HepG2 (cell line): ENCODE measurements around the gene SRPRB. TPM values are rescaled to one million over a fixed set of nuclear protein-coding genes. Genes with fewer than 3 reads are reported as not detected.

ENCODE experiments used
- ASH2L ChIP-seq: fragments of 300-600, 200-600 bp; sonication (generic); IDR thresholded peaks from 2 replicates; pipeline ENCODE4 v1.7.0; 2017; ENCODE audit warnings: low read depth, mild to moderate bottlenecking, moderate library complexity, mixed read lengths, low read length; ENCODE audit not compliant: insufficient read length
- GATA4 ChIP-seq: sonication (generic); IDR thresholded peaks from 2 replicates; pipeline ENCODE4 v1.6.1; 2016; ENCODE audit warnings: antibody characterized with exemption, low read depth, borderline replicate concordance
- RAD21 ChIP-seq: fragments of 450-650 bp; formaldehyde crosslinking; IDR thresholded peaks from 2 replicates; pipeline ENCODE4 v1.5.0; 2020; ENCODE audit warnings: mild to moderate bottlenecking
- RAD51 ChIP-seq: fragments of 450-650 bp; IDR thresholded peaks from 2 replicates; pipeline ENCODE4 v1.6.1; 2016; ENCODE audit warnings: borderline replicate concordance
- ZNF331 ChIP-seq: sonication (generic); formaldehyde crosslinking; IDR thresholded peaks from 2 replicates; pipeline ENCODE4 v1.4.0; 2020; ENCODE audit warnings: missing genetic modification reagents
- ZNF407 ChIP-seq: sonication (generic); formaldehyde crosslinking; IDR thresholded peaks from one replicate; pipeline ENCODE4 v1.5.1; 2020; ENCODE audit warnings: mild to moderate bottlenecking, missing genetic modification reagents; ENCODE audit errors: not compliant biosample characterization
- ZSCAN31 ChIP-seq: sonication (generic); formaldehyde crosslinking; IDR thresholded peaks from 2 replicates; pipeline ENCODE4 v1.5.0; 2020; ENCODE audit warnings: low read depth, mild to moderate bottlenecking, missing genetic modification reagents
- polyA plus RNA-seq, 8 experiments: library from polyadenylated mRNA; depleted of rRNA in 3 of 8; stranded (reverse) in 7 of 8; unstranded in 1 of 8; fragments of >200 nt; fragmentation: Illumina TruSeq in 4 of 8; extraction: Trizol in 4 of 8; gene quantifications; 2 replicates each; pipeline versions ENCODE4 v1.2.1 to v1.2.3, GENCODE V29; 2011 to 2016; ENCODE audit warnings: low read depth in 4 of 8, missing spikeins in 1 of 8, mixed read lengths in 1 of 8; ENCODE audit not compliant: insufficient read depth in 1 of 8
- total RNA-seq, 5 experiments: library from RNA; depleted of rRNA; stranded (reverse); fragments of >200 nt; fragmentation: Illumina TruSeq; extraction: Trizol; gene quantifications; 2 replicates each; pipeline ENCODE4 v1.2.3, GENCODE V29; 2016; ENCODE audit warnings: low read depth in 1 of 5
- TF ChIP-seq, protein P1 (sequence below): sonication (generic); formaldehyde crosslinking; IDR thresholded peaks from 2 replicates; pipeline ENCODE4 v1.4.0; 2020; ENCODE audit warnings: missing genetic modification reagents, borderline replicate concordance
- TF ChIP-seq, protein P2 (sequence below): sonication (generic); formaldehyde crosslinking; IDR thresholded peaks from 2 replicates; pipeline ENCODE4 v1.4.0; 2020; ENCODE audit warnings: missing genetic modification reagents

SRPRB gene
- total and polyA plus RNA-seq, 2 of the 13 experiments (the other 11 are each of a cell fraction or from before 2014, with no cell fraction given), result 41.0 to 111 TPM

GRCh38 chr3:133805702-133806475, at the start of gene SRPRB (continued):
- TF ChIP-seq, protein P1, sequence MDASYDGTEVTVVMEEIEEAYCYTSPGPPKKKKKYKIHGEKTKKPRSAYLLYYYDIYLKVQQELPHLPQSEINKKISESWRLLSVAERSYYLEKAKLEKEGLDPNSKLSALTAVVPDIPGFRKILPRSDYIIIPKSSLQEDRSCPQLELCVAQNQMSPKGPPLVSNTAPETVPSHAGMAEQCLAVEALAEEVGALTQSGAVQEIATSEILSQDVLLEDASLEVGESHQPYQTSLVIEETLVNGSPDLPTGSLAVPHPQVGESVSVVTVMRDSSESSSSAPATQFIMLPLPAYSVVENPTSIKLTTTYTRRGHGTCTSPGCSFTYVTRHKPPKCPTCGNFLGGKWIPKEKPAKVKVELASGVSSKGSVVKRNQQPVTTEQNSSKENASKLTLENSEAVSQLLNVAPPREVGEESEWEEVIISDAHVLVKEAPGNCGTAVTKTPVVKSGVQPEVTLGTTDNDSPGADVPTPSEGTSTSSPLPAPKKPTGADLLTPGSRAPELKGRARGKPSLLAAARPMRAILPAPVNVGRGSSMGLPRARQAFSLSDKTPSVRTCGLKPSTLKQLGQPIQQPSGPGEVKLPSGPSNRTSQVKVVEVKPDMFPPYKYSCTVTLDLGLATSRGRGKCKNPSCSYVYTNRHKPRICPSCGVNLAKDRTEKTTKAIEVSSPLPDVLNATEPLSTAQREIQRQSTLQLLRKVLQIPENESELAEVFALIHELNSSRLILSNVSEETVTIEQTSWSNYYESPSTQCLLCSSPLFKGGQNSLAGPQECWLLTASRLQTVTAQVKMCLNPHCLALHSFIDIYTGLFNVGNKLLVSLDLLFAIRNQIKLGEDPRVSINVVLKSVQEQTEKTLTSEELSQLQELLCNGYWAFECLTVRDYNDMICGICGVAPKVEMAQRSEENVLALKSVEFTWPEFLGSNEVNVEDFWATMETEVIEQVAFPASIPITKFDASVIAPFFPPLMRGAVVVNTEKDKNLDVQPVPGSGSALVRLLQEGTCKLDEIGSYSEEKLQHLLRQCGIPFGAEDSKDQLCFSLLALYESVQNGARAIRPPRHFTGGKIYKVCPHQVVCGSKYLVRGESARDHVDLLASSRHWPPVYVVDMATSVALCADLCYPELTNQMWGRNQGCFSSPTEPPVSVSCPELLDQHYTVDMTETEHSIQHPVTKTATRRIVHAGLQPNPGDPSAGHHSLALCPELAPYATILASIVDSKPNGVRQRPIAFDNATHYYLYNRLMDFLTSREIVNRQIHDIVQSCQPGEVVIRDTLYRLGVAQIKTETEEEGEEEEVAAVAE (CRISPR knock-in tag), result 0 out of 2 replicates have a peak, but pooled peaks have one; percentile 26
- TF ChIP-seq RAD51 (no peak), GATA4 (0 out of 2 replicates have a peak, but pooled peaks have one; percentile 28), ZNF407 (CRISPR knock-in tag) (peak; percentile 24), ZSCAN31 (CRISPR knock-in tag) (peak; percentile 92), RAD21 (CRISPR knock-in tag) (0 out of 2 replicates have a peak, but pooled peaks have one; percentile 18), ASH2L (peak; percentile 73), ZNF331 (CRISPR knock-in tag) (peak; percentile 36; the same call in 1 of the 2 replicates)
- TF ChIP-seq, protein P2, sequence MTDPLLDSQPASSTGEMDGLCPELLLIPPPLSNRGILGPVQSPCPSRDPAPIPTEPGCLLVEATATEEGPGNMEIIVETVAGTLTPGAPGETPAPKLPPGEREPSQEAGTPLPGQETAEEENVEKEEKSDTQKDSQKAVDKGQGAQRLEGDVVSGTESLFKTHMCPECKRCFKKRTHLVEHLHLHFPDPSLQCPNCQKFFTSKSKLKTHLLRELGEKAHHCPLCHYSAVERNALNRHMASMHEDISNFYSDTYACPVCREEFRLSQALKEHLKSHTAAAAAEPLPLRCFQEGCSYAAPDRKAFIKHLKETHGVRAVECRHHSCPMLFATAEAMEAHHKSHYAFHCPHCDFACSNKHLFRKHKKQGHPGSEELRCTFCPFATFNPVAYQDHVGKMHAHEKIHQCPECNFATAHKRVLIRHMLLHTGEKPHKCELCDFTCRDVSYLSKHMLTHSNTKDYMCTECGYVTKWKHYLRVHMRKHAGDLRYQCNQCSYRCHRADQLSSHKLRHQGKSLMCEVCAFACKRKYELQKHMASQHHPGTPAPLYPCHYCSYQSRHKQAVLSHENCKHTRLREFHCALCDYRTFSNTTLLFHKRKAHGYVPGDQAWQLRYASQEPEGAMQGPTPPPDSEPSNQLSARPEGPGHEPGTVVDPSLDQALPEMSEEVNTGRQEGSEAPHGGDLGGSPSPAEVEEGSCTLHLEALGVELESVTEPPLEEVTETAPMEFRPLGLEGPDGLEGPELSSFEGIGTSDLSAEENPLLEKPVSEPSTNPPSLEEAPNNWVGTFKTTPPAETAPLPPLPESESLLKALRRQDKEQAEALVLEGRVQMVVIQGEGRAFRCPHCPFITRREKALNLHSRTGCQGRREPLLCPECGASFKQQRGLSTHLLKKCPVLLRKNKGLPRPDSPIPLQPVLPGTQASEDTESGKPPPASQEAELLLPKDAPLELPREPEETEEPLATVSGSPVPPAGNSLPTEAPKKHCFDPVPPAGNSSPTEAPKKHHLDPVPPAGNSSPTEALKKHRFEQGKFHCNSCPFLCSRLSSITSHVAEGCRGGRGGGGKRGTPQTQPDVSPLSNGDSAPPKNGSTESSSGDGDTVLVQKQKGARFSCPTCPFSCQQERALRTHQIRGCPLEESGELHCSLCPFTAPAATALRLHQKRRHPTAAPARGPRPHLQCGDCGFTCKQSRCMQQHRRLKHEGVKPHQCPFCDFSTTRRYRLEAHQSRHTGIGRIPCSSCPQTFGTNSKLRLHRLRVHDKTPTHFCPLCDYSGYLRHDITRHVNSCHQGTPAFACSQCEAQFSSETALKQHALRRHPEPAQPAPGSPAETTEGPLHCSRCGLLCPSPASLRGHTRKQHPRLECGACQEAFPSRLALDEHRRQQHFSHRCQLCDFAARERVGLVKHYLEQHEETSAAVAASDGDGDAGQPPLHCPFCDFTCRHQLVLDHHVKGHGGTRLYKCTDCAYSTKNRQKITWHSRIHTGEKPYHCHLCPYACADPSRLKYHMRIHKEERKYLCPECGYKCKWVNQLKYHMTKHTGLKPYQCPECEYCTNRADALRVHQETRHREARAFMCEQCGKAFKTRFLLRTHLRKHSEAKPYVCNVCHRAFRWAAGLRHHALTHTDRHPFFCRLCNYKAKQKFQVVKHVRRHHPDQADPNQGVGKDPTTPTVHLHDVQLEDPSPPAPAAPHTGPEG, result peak; percentile 53; the same call in 1 of the 2 replicates
